ENCODE data around the gene TIGD1. TPM values are rescaled to one million over a fixed set of nuclear protein-coding genes. Genes with fewer than 3 reads are reported as not detected.

Gene TIGD1
- total RNA-seq, 4 donors from 2014 or later = 2.4 to 5.3 (median 4.2) TPM

- Histone ChIP-seq H3K27ac (no peak overlapping the region), H3K9me3 (no peaks in the 10 kb centered on the region), H3K36me3 (no peaks in the 10 kb centered on the region), H3K4me1 (peaks cover 0 to 25% (median 4%) of the 10 kb centered on the region in 4 donors), H3K4me3 (no peak overlapping the region), H3K27me3 (peaks cover 0 to 59% of the 10 kb centered on the region in 2 donors)
- no peak for TF ChIP-seq EP300 (IDR thresholded peaks at IDR 0.05)
- TF ChIP-seq POLR2A (IDR thresholded peaks at IDR 0.05) = no peak
- no peak for TF ChIP-seq CTCF (IDR thresholded peaks at IDR 0.05)
- DNase-seq (ENCODE audit: low spot score in 2 of 2) = no peak
- 66 to 76% methylated on average over 6 of the region's 6 CpGs for whole genome bisulfite sequencing, 2 donors
Measured at GRCh38 chr2:232527905-232528470, 22.4 kb downstream of the TIGD1 start.

GRCh38 chr2:232526372-232526941 lies 23.9 kb downstream of the TIGD1 start:
- Histone ChIP-seq H3K9me3 (no peaks in the 10 kb centered on the region), H3K27ac (no peak overlapping the region), H3K27me3 (peaks cover 0 to 74% of the 10 kb centered on the region in 2 donors), H3K4me3 (no peak overlapping the region), H3K36me3 (no peaks in the 10 kb centered on the region), H3K4me1 (peaks cover 0 to 40% (median 10%) of the 10 kb centered on the region in 4 donors)
- TF ChIP-seq EP300 (IDR thresholded peaks at IDR 0.05) (no peak), POLR2A (IDR thresholded peaks at IDR 0.05) (no peak), CTCF (IDR thresholded peaks at IDR 0.05) (no peak)
- WGBS, 2 donors = 51 to 69% methylated on average over 13 of the region's 13 CpGs
- DNase-seq (ENCODE audit: low spot score in 2 of 2) = no peak

GRCh38 chr2:232525791-232526371 lies 24.5 kb downstream of the TIGD1 start, which contains the start of gene CHRND:
TSS of gene CHRND (plus strand) at chr2:232526160. CDS start at chr2:232526216, 56 bp downstream.
- H3K4me3 ChIP-seq = no peak within 1 kb of the TSS
- H3K27ac ChIP-seq = no peak within 1 kb of the TSS
- H3K4me1 ChIP-seq = peaks cover 0 to 40% (median 10%) of the 10 kb centered on the region in 4 donors
- H3K36me3 ChIP-seq = no peaks in the 10 kb centered on the region
- H3K9me3 ChIP-seq = no peaks in the 10 kb centered on the region
- WGBS, 2 donors = 7 to 29% methylated on average over 11 to 14 of the region's 18 CpGs
- peaks cover 0 to 77% of the 10 kb centered on the region in 2 donors for H3K27me3 ChIP-seq
- no peak for DNase-seq (ENCODE audit: low spot score in 2 of 2)
- TF ChIP-seq CTCF (IDR thresholded peaks at IDR 0.05) (no peak), EP300 (IDR thresholded peaks at IDR 0.05) (no peak), POLR2A (IDR thresholded peaks at IDR 0.05) (no peak)

GRCh38 chr2:232525199-232525598 lies 25.2 kb downstream of the TIGD1 start:
- H3K9me3 ChIP-seq = no peaks in the 10 kb centered on the region
- WGBS, 2 donors = 79 to 91% methylated on average over 6 to 11 of the region's 14 CpGs
- H3K36me3 ChIP-seq = no peaks in the 10 kb centered on the region
- H3K27ac ChIP-seq = no peak overlapping the region
- peaks cover 0 to 40% (median 10%) of the 10 kb centered on the region in 4 donors for H3K4me1 ChIP-seq
- TF ChIP-seq EP300 (IDR thresholded peaks at IDR 0.05) (no peak), POLR2A (IDR thresholded peaks at IDR 0.05) (no peak), CTCF (IDR thresholded peaks at IDR 0.05) (no peak)
- DNase-seq (ENCODE audit: low spot score in 2 of 2) = no peak
- H3K27me3 ChIP-seq = peaks cover 0 to 77% of the 10 kb centered on the region in 2 donors
- H3K4me3 ChIP-seq = no peak overlapping the region

- TF ChIP-seq EP300 (IDR thresholded peaks at IDR 0.05) = no peak
- TF ChIP-seq POLR2A (IDR thresholded peaks at IDR 0.05) = no peak
- no peak for TF ChIP-seq CTCF (IDR thresholded peaks at IDR 0.05)
- Histone ChIP-seq H3K4me1 (peaks cover 0 to 40% (median 10%) of the 10 kb centered on the region in 4 donors), H3K36me3 (no peaks in the 10 kb centered on the region), H3K9me3 (no peaks in the 10 kb centered on the region), H3K27ac (no peak overlapping the region), H3K27me3 (peaks cover 0 to 77% of the 10 kb centered on the region in 2 donors), H3K4me3 (no peak overlapping the region)
- 75 to 77% methylated on average over 5 to 6 of the region's 6 CpGs for WGBS, 2 donors
- no peak for DNase-seq (ENCODE audit: low spot score in 2 of 2)
Measured at GRCh38 chr2:232524771-232525170, 25.6 kb downstream of the TIGD1 start.
